K562 (cell line): ENCODE data around the gene OST4. TPM values are rescaled to one million over a fixed set of nuclear protein-coding genes. Genes with fewer than 3 reads are reported as not detected.
A peak's percentile ranks its signal among the peaks of the same experiment; 100 is the strongest.

Experiments used
- ARNT ChIP-seq, 2 experiments: fragments of 450-650 bp; IDR thresholded peaks; 2 replicates each; pipeline ENCODE4 v1.6.1; 2016; ENCODE audit warnings: mild to moderate bottlenecking in 1 of 2
- CBFB ChIP-seq: sonication (generic); formaldehyde crosslinking; IDR thresholded peaks from 2 replicates; pipeline ENCODE4 v1.4.0; 2020; ENCODE audit warnings: mild to moderate bottlenecking, missing genetic modification reagents
- HDAC3 ChIP-seq: fragments of 450-650 bp; IDR thresholded peaks from 2 replicates; pipeline ENCODE4 v1.6.1; 2018; ENCODE audit warnings: borderline replicate concordance, mild to moderate bottlenecking, moderate library complexity; ENCODE audit not compliant: partially characterized antibody
- HNRNPH1 ChIP-seq: fragments of 200-400 bp; formaldehyde crosslinking; optimal IDR thresholded peaks from 2 replicates; pipeline ENCODE3; 2017; ENCODE audit warnings: low read depth, mild to moderate bottlenecking, low read length, moderate library complexity
- HNRNPUL1 ChIP-seq: fragments of 200-400 bp; formaldehyde crosslinking; IDR thresholded peaks from 2 replicates; pipeline ENCODE4 v1.6.1; 2017; ENCODE audit warnings: low read length
- NCOA6 ChIP-seq: fragments of 450-650 bp; IDR thresholded peaks from 2 replicates; pipeline ENCODE4 v1.6.1; 2017; ENCODE audit warnings: mild to moderate bottlenecking
- PHF20 ChIP-seq: fragments of 450-650 bp; IDR thresholded peaks from 2 replicates; pipeline ENCODE4 v1.6.1; 2018; ENCODE audit not compliant: partially characterized antibody
- PTTG1 ChIP-seq: fragments of 450-650 bp; IDR thresholded peaks from 2 replicates; pipeline ENCODE4 v1.6.1; 2016; ENCODE audit warnings: low read depth, mild to moderate bottlenecking, missing genetic modification characterization, missing compliant biosample characterization
- SMAD2 ChIP-seq: fragments of 150-350 bp; IDR thresholded peaks from 2 replicates; pipeline ENCODE4 v1.6.1; 2014; ENCODE audit warnings: low read depth, mild to moderate bottlenecking, low read length
- SMARCA4 ChIP-seq: fragments of 450-650 bp; IDR thresholded peaks from 2 replicates; pipeline ENCODE4 v1.6.1; 2016
- SRSF3 ChIP-seq: fragments of 200-400 bp; formaldehyde crosslinking; IDR thresholded peaks from 2 replicates; pipeline ENCODE4 v1.6.1; 2016; ENCODE audit warnings: mild to moderate bottlenecking, low read length, moderate library complexity; ENCODE audit not compliant: insufficient read depth
- TCF7 ChIP-seq: sonication (generic); IDR thresholded peaks from 2 replicates; pipeline ENCODE4 v1.6.1; 2016; ENCODE audit warnings: antibody characterized with exemption, borderline replicate concordance
- polyA plus RNA-seq, 8 experiments: library from polyadenylated mRNA; depleted of rRNA in 4 of 8; stranded (reverse) in 5 of 8; unstranded in 3 of 8; fragments of >200 nt; fragmentation: Nextera tagmentation in 2 of 8; fragmentation: Illumina TruSeq in 1 of 8; extraction: Ambion mirVana in 2 of 8; extraction: Trizol in 1 of 8; gene quantifications; 2 replicates each; pipeline versions ENCODE4 v1.2.1 to v1.2.3, GENCODE V29; 2011 to 2014; ENCODE audit warnings: inconsistent platforms in 1 of 8, missing spikeins in 1 of 8
- total RNA-seq, 7 experiments: library from RNA; depleted of rRNA in 6 of 7; stranded (reverse); fragments of >200 nt in 6 of 7; fragmentation: Illumina TruSeq in 2 of 7; extraction: Trizol in 2 of 7; gene quantifications; 2 replicates each; pipeline versions ENCODE4 v1.2.1 to v1.2.3, GENCODE V29; 2011 to 2021; ENCODE audit warnings: low replicate concordance in 1 of 7
- TF ChIP-seq, protein P1 (sequence below): fragments of 250-450 bp; sonication (Bioruptor Pico); IDR thresholded peaks from 2 replicates; pipeline ENCODE4 v1.8.0; 2022; ENCODE audit warnings: moderate library complexity, mild to moderate bottlenecking, inconsistent platforms
- TF ChIP-seq, protein P2 (sequence below): sonication (generic); formaldehyde crosslinking; IDR thresholded peaks from 2 replicates; pipeline ENCODE4 v1.8.1; 2023; ENCODE audit warnings: missing genetic modification reagents, mild to moderate bottlenecking, borderline replicate concordance

OST4 gene
- total and polyA plus RNA-seq, 9 of the 15 experiments (the other 6 are each of a cell fraction or from before 2014, with no cell fraction given), result 186 to 1,155 (median 355) TPM

DNA sequence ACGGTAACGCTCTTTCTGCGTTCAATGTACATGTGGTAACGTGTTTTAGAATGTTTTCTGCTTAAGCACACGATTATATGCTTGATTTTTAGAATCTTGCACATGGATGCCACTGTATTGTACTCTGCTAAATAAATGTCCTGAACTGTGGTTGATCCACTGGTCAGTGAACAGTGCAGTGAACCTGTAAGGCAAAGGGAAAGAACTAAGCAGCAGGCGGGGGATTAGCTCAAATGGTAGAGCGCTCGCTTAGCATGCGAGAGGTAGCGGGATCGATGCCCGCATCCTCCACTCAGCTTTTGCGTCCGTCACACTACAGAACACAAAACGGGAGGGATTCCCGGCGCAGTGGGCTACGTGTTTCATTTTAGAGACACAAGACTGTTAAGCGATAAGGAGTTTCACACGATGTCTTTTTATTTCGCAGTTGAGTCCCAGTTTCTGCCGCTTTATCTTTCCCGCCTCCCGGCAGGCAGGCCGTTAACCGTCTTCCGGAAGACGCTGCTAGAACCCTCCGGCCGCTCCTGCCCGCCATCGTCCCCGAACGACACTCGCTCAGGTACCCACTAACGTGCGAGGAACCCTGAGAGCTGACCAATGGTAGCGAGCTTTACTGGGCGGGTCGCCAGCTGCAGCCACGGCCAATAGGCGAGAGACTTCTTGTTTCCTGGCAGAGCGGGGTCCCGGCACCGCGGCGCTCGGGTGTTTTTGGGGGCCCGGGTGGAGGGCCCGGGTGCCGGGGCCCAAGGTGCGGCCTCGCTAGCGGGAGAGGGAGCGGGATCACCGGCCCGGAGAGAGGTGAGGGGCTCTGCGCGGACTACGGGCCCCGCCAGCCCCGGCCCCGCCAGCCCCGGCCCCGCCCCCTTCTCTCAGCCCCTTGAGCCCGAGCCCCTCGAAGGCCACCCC is 20.2 kb downstream of the OST4 start, which contains the start of gene AGBL5 (continued):
- TF ChIP-seq SMAD2 (no peak), PTTG1 (tag) (no peak), HDAC3 (no peak), TCF7 (no peak), HNRNPH1 (no peak), CBFB (CRISPR knock-in tag) (no peak), ARNT (IDR thresholded peaks at IDR 0.05) (peak; percentile 87 to 89; a peak in 1 of 4 replicates), SMARCA4 (0 out of 2 replicates have a peak, but pooled peaks have one; percentile 46), PHF20 (no peak), SRSF3 (no peak), HNRNPUL1 (peak; percentile 88), NCOA6 (no peak)
- TF ChIP-seq, protein P1, sequence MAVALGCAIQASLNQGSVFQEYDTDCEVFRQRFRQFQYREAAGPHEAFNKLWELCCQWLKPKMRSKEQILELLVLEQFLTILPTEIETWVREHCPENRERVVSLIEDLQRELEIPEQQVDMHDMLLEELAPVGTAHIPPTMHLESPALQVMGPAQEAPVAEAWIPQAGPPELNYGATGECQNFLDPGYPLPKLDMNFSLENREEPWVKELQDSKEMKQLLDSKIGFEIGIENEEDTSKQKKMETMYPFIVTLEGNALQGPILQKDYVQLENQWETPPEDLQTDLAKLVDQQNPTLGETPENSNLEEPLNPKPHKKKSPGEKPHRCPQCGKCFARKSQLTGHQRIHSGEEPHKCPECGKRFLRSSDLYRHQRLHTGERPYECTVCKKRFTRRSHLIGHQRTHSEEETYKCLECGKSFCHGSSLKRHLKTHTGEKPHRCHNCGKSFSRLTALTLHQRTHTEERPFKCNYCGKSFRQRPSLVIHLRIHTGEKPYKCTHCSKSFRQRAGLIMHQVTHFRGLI (CRISPR knock-in tag), result no peak
- TF ChIP-seq, protein P2, sequence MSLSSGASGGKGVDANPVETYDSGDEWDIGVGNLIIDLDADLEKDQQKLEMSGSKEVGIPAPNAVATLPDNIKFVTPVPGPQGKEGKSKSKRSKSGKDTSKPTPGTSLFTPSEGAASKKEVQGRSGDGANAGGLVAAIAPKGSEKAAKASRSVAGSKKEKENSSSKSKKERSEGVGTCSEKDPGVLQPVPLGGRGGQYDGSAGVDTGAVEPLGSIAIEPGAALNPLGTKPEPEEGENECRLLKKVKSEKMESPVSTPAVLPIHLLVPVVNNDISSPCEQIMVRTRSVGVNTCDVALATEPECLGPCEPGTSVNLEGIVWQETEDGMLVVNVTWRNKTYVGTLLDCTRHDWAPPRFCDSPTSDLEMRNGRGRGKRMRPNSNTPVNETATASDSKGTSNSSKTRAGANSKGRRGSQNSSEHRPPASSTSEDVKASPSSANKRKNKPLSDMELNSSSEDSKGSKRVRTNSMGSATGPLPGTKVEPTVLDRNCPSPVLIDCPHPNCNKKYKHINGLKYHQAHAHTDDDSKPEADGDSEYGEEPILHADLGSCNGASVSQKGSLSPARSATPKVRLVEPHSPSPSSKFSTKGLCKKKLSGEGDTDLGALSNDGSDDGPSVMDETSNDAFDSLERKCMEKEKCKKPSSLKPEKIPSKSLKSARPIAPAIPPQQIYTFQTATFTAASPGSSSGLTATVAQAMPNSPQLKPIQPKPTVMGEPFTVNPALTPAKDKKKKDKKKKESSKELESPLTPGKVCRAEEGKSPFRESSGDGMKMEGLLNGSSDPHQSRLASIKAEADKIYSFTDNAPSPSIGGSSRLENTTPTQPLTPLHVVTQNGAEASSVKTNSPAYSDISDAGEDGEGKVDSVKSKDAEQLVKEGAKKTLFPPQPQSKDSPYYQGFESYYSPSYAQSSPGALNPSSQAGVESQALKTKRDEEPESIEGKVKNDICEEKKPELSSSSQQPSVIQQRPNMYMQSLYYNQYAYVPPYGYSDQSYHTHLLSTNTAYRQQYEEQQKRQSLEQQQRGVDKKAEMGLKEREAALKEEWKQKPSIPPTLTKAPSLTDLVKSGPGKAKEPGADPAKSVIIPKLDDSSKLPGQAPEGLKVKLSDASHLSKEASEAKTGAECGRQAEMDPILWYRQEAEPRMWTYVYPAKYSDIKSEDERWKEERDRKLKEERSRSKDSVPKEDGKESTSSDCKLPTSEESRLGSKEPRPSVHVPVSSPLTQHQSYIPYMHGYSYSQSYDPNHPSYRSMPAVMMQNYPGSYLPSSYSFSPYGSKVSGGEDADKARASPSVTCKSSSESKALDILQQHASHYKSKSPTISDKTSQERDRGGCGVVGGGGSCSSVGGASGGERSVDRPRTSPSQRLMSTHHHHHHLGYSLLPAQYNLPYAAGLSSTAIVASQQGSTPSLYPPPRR (CRISPR knock-in tag), result peak; percentile 64; the same call in 1 of the 2 replicates
